ENCODE measurements around the gene SLC39A5.
"Not testable (repeated sequence)": the region's sequence is repeated elsewhere in the genome, so short reads cannot be mapped to it uniquely, and the experiment has no call there.

Gene SLC39A5

DNA sequence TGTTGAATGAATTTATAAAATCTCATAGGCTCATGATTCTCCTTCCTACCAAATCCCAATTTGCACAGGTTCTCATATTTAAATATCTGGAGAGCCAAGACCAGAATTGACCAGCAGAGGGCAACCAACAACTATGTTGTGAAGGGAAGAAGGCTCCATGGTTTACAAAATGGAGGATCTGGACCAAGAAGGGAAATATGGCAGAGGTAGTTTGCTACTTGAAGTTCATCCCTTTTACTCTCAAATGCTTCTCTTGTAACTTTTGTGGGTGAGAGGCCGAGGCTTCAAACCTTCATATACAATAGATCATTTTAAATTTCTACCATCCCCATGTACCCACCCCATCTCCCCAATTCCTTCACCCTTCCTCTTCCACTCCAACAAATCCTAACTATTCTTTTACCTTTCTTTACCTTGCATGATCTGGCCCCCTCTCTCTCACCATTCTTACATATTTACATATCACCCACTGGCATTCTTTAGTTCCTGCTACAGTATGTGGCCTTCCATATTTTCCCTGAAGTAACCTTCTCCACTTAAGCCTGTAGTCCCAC, 36.7 kb upstream of the SLC39A5 start:
- H4K20me1 ChIP-seq (ENCODE audit: insufficient read depth) = no peaks in the 10 kb centered on the region
- no peak overlapping the region for H3K4me3 ChIP-seq (IDR thresholded peaks at IDR 0.05; ENCODE audit: insufficient read depth, low read depth, low read length)
- peaks cover 8% of the 10 kb centered on the region for H3K79me2 ChIP-seq (ENCODE audit: insufficient read depth, low read depth)
- H3K4me1 ChIP-seq (ENCODE audit: low read depth, poor library complexity, severe bottlenecking) = peaks cover 25% of the 10 kb centered on the region
- H3K4me2 ChIP-seq = peak overlapping the region; percentile 4; the same call in 1 of the 2 replicates
- no peaks in the 10 kb centered on the region for H3K27me3 ChIP-seq (ENCODE audit: insufficient read depth, low read depth)
- no peaks in the 10 kb centered on the region for H3K36me3 ChIP-seq (ENCODE audit: insufficient read depth)
- peak overlapping the region; percentile 75 for H2AFZ ChIP-seq (ENCODE audit: low read depth)
- no peak overlapping the region for H3K27ac ChIP-seq
- TF ChIP-seq, protein P1, sequence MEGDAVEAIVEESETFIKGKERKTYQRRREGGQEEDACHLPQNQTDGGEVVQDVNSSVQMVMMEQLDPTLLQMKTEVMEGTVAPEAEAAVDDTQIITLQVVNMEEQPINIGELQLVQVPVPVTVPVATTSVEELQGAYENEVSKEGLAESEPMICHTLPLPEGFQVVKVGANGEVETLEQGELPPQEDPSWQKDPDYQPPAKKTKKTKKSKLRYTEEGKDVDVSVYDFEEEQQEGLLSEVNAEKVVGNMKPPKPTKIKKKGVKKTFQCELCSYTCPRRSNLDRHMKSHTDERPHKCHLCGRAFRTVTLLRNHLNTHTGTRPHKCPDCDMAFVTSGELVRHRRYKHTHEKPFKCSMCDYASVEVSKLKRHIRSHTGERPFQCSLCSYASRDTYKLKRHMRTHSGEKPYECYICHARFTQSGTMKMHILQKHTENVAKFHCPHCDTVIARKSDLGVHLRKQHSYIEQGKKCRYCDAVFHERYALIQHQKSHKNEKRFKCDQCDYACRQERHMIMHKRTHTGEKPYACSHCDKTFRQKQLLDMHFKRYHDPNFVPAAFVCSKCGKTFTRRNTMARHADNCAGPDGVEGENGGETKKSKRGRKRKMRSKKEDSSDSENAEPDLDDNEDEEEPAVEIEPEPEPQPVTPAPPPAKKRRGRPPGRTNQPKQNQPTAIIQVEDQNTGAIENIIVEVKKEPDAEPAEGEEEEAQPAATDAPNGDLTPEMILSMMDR (conservative IDR thresholded peaks at IDR 0.05; ENCODE audit: low read depth, low read length) = peak; percentile 100
- no peak overlapping the region for H3K9ac ChIP-seq

DNA sequence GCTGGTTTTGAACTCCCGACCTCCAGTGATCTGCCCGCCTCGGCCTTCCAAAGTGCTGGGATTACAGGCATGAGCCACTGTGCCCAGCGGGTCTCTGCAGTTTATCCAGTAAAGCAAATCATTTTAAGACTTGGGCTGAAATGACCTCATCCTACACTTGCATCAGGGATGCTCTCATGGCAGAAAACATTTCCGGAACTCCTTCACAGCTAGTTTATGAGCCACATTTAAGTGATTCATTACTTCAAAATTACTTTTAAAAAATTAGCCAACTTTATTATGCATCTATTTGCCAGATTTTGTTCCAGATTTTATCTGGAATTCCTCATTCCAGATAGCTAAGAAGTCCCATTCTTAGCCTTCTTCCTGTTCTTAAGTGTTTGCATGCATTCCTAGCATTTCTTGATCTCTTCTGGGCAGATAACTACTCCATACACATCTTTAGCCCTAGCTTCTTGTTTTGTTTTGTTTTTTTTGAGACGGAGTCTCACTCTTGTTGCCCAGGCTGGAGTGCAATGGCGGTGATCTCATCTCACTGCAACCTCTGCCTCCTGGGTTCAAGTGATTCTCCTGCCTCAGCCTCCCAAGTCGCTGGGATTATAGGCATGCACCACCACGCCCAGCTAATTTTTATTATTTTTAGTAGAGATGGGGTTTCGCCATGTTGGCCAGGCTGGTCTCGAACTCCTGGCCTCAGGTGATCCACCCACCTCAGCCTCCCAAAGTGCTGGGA, 32.9 kb upstream of the SLC39A5 start:
- not testable (repeated sequence) for H3K27ac ChIP-seq; H2AFZ ChIP-seq (ENCODE audit: low read depth)

DNA sequence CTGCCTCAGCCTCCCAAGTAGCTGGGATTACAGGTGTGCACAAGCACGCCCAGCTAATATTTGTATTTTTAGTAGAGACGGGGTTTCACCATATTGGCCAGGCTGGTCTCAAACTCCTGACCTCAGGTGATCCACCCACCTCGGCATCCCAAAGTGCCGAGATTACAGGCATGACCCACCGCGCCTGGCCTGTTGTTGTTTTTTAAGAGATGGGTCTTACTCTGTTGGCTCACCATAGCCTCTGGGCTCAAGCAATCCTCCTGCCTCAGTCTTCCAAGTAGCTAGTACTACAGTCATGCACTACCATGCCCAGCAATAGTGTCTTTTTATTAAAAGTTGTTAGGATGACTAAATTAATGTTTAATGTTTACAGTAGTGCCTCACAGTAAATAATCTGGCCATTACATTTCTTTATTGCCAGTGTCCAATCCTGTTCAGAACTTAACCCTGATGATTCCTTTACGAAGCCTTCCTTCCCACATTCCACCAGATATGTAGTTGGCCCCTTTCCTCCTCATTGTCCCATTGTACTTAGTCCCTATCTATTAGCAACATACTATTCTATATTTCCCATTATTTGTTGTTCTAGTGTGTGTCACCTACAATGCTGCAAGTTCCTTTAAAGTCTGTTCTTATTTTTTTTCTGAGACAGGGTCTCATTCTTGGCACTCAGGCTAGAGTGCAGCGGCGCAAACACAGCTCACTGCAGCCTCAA, 31.8 kb upstream of the SLC39A5 start:
- Histone ChIP-seq H2AFZ (ENCODE audit: low read depth) (no peak overlapping the region), H3K4me1 (ENCODE audit: low read depth, poor library complexity, severe bottlenecking) (peaks cover 11% of the 10 kb centered on the region), H3K27ac (no peak overlapping the region), H4K20me1 (ENCODE audit: insufficient read depth) (no peaks in the 10 kb centered on the region), H3K9ac (no peak overlapping the region), H3K4me2 (no peak overlapping the region), H3K4me3 (IDR thresholded peaks at IDR 0.05; ENCODE audit: insufficient read depth, low read depth, low read length) (no peak overlapping the region), H3K79me2 (ENCODE audit: insufficient read depth, low read depth) (no peaks in the 10 kb centered on the region), H3K27me3 (ENCODE audit: insufficient read depth, low read depth) (no peaks in the 10 kb centered on the region), H3K36me3 (ENCODE audit: insufficient read depth) (no peaks in the 10 kb centered on the region)
- TF ChIP-seq, protein P1 (conservative IDR thresholded peaks at IDR 0.05; ENCODE audit: low read depth, low read length) = no peak

More for the DNA sequence above, 32.9 kb upstream of the SLC39A5 start:
- not testable (repeated sequence) for H4K20me1 ChIP-seq (ENCODE audit: insufficient read depth); H3K79me2 ChIP-seq (ENCODE audit: insufficient read depth, low read depth); H3K27me3 ChIP-seq (ENCODE audit: insufficient read depth, low read depth); H3K4me2 ChIP-seq; H3K36me3 ChIP-seq (ENCODE audit: insufficient read depth); H3K4me3 ChIP-seq (IDR thresholded peaks at IDR 0.05; ENCODE audit: insufficient read depth, low read depth, low read length); H3K9ac ChIP-seq
- H3K4me1 ChIP-seq (ENCODE audit: low read depth, poor library complexity, severe bottlenecking) = peaks cover 18% of the 10 kb centered on the region

DNA sequence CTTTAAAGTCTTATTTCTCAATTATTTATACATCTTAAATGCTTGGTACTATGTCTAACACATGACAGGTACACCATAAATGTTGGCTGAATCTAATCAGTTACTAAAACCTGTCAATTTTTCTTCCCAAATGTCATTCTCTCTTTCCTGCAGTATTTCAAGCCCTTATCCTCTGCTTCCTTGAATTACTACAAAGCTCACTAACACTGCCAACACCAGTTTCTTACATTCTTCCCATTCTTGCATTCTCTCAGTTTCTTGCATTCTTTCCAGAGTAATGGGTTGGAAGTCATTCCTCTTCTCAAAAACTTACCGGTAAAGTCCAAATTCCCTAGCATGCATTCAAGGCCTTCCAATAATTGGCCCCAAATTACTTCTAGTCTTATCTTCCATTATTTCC, 31.0 kb upstream of the SLC39A5 start:
- Histone ChIP-seq H3K4me3 (IDR thresholded peaks at IDR 0.05; ENCODE audit: insufficient read depth, low read depth, low read length) (no peak overlapping the region), H4K20me1 (ENCODE audit: insufficient read depth) (no peaks in the 10 kb centered on the region), H3K4me1 (ENCODE audit: low read depth, poor library complexity, severe bottlenecking) (peaks cover 5% of the 10 kb centered on the region), H2AFZ (ENCODE audit: low read depth) (no peak overlapping the region), H3K9ac (no peak overlapping the region), H3K27ac (no peak overlapping the region), H3K36me3 (ENCODE audit: insufficient read depth) (no peaks in the 10 kb centered on the region), H3K27me3 (ENCODE audit: insufficient read depth, low read depth) (no peaks in the 10 kb centered on the region), H3K4me2 (no peak overlapping the region), H3K79me2 (ENCODE audit: insufficient read depth, low read depth) (no peaks in the 10 kb centered on the region)
- TF ChIP-seq, protein P1 (conservative IDR thresholded peaks at IDR 0.05; ENCODE audit: low read depth, low read length) = no peak
